Tibial artery (tissue), 4 donors: ENCODE measurements around the gene ISY1.

Experiments
- DNase-seq, 2 donors: peaks; one replicate each; pipeline ENCODE4 v3.0.0-alpha.2; 2019
- H3K27ac ChIP-seq, 2 donors: fragments of 200-600 bp; sonication (generic) in 1 of 2; 1 replicate in 1 of 2; 2 replicates in 1 of 2; pipeline ENCODE4 v1.5.1; 2018 to 2019; ENCODE audit warnings: mild to moderate bottlenecking in 1 of 2
- H3K27me3 ChIP-seq, 2 donors: fragments of 200-600 bp; sonication (generic) in 1 of 2; one replicate each; pipeline versions ENCODE4 v1.5.1 to v1.6.0; 2016 to 2019
- H3K36me3 ChIP-seq, 3 donors: fragments of 200-600 bp; sonication (generic) in 2 of 3; one replicate each; pipeline ENCODE4 v1.5.1; 2016 to 2019; ENCODE audit warnings: mild to moderate bottlenecking in 2 of 3
- H3K4me1 ChIP-seq, 4 donors: fragments of 200-600 bp; sonication (generic) in 2 of 4; 1 replicate in 3 of 4; 2 replicates in 1 of 4; pipeline ENCODE4 v1.5.1; 2016 to 2019
- H3K4me3 ChIP-seq, 2 donors: fragments of 200-600 bp; sonication (generic) in 1 of 2; 1 replicate in 1 of 2; 2 replicates in 1 of 2; pipeline ENCODE4 v1.5.1; 2018 to 2019; ENCODE audit warnings: mild to moderate bottlenecking in 2 of 2
- H3K9me3 ChIP-seq, 3 donors: fragments of 200-600 bp; sonication (generic) in 1 of 3; one replicate each; pipeline ENCODE4 v1.5.1; 2016 to 2019
- CTCF ChIP-seq, 2 experiments: fragments of 200-600 bp in 1 of 2; fragments of 450-650 bp in 1 of 2; IDR thresholded peaks; one replicate each; pipeline ENCODE4 v1.5.1; 2017 to 2019; ENCODE audit warnings: antibody characterized with exemption in 2 of 2, mild to moderate bottlenecking in 1 of 2, moderate library complexity in 1 of 2
- intact Hi-C: fragments of 100-400 bp; cut with DNase I; formaldehyde crosslinking; loops from one replicate; pipeline ENCODE4 v1.15.0; 2023; ENCODE audit warnings: low total_unique reads

ISY1 gene

DNA sequence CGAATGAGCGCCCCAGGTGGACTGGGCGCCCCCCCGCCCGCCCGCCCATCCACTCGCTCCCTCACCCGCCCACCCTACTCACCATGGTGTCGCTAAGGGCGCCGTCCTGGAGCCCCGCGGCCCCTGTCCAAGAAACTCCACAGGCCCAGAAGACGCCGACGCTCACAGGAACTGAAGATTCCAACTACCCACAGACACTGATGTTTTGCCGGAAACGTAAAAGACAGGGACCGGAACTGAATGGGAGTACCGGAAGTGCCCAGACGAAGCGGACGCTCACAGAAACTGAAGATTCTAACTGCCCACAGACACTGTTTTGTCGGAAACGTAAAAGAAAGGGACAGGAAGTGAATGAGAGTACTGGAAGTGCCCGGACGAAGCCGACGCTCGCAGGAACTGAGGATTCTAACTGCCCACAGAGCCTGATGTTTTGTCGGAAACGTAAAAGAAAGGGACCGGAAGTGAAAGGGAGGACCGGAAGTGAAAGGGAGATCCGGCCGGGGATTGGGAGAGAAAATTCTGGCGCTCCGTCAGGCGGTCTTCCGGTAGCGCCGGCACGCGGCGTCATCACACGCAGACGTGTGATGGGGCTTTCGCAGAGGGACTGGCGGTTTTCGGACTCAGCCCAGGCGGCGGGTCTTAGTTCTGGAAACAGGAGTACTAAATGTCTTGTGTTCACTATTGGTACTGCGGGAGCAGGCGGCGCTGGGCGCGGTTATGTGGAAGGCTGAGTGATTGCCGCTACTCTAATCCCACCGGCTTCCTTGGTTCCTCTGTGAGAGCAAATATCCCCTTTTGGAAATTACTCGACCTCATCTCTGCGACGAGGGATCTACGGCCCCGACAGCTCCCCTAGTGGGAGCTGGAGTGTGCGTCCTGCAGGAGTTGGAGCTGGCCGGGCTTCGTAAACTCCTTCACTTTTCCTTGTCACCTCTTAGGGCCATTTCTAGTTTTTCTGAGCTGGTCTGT lies at the start of gene ISY1:
Gene ISY1 (minus strand): TSS at position 173 of the 969 bp plus-strand sequence. CDS start 88 bp downstream, at position 85.
- Histone ChIP-seq H3K4me3 (peak within 1 kb of the TSS; percentile 71 to 95), H3K4me1 (peaks cover 0 to 31% (median 22%) of the 10 kb centered on the region in 4 donors), H3K9me3 (no peaks in the 10 kb centered on the region), H3K27ac (peak within 1 kb of the TSS; percentile 88 to 95), H3K27me3 (no peaks in the 10 kb centered on the region), H3K36me3 (peaks cover 25 to 42% (median 39%) of the 10 kb centered on the region in 3 donors)
- peak; percentile 68 to 74 for TF ChIP-seq CTCF (IDR thresholded peaks at IDR 0.05)
- intact Hi-C loops = no loop called here
- DNase-seq = peak; percentile 85 to 94

DNA sequence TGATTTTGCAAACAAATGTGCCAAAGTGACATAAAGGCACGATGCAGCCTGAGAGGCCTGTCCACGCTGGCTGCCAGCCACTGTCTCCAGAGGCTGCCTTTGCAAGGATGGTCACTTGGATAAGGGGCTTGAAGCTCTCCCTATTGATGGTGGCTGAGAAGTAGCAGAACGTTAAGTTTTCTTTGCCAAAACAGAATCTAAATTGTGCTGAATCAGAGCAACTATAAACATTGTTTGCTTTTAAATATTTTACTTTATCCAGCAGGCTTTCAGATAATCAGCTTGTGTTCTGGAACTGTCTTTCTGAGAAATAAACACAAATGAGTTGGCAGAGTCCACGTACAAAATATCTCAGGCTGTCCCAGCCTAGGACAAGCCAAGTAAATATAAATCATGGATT lies 46.6 kb upstream of the ISY1 start:
- TF ChIP-seq CTCF (IDR thresholded peaks at IDR 0.05) = no peak
- H3K4me1 ChIP-seq = peaks cover 0 to 12% (median 4%) of the 10 kb centered on the region in 4 donors
- H3K4me3 ChIP-seq = no peak overlapping the region
- no peaks in the 10 kb centered on the region for H3K9me3 ChIP-seq
- H3K36me3 ChIP-seq = no peaks in the 10 kb centered on the region
- H3K27ac ChIP-seq = no peak overlapping the region
- DNase-seq = no peak
- H3K27me3 ChIP-seq = no peaks in the 10 kb centered on the region
- intact Hi-C loops = no loop called here

GRCh38 chr3:129205109-129205832 lies 44.4 kb upstream of the ISY1 start:
- Histone ChIP-seq H3K36me3 (no peaks in the 10 kb centered on the region), H3K4me1 (no peaks in the 10 kb centered on the region), H3K27me3 (no peaks in the 10 kb centered on the region), H3K27ac (no peak overlapping the region), H3K9me3 (no peaks in the 10 kb centered on the region), H3K4me3 (no peak overlapping the region)
- intact Hi-C loops = no loop called here
- DNase-seq = no peak
- TF ChIP-seq CTCF (IDR thresholded peaks at IDR 0.05) = no peak

DNA sequence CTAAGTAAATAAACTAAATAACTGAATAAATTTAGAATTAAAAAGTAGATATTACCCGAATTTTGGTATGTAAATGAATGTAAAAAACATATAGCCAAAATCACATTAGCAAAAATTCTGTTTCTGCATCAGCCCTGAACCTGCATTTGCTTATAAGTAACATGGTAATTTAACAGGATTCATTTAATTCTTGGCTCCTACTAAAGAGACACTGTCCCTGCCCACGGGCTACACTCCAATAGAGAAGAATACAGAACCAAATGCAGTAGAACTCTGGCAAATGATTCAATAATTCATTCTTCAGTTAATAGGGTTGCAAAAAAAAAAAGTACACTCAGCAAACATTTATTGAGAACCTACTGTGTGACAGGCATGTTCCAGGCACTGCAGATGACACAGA lies 43.6 kb upstream of the ISY1 start:
- intact Hi-C loops = no loop called here
- no peak for TF ChIP-seq CTCF (IDR thresholded peaks at IDR 0.05)
- H3K9me3 ChIP-seq = no peaks in the 10 kb centered on the region
- H3K27me3 ChIP-seq = no peaks in the 10 kb centered on the region
- no peak overlapping the region for H3K4me3 ChIP-seq
- no peak for DNase-seq
- no peaks in the 10 kb centered on the region for H3K4me1 ChIP-seq
- H3K27ac ChIP-seq = no peak overlapping the region
- no peaks in the 10 kb centered on the region for H3K36me3 ChIP-seq

DNA sequence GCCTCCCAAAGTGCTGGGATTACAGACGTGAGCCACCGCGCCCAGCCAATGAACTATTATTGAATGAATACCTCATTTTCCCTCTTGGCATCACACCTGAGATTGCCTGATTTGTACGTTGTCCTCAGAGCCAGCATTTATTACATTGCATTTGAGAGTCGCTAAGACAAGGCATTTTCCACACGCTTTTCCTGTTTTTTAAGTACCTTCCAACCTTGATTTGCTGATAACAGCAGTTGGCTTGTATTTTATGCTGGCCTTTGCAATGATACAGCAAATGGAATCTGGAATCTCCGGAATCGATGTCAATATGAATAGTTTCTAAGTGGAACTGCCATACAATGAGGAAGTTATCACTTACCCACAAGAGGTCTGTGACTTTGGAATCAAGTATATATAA lies 38.5 kb upstream of the ISY1 start:
- H3K4me1 ChIP-seq = peaks cover 0 to 13% (median 7%) of the 10 kb centered on the region in 4 donors
- DNase-seq = no peak
- H3K4me3 ChIP-seq = no peak overlapping the region
- H3K27ac ChIP-seq = no peak overlapping the region
- intact Hi-C loops = no loop called here
- no peaks in the 10 kb centered on the region for H3K9me3 ChIP-seq
- no peaks in the 10 kb centered on the region for H3K36me3 ChIP-seq
- no peak for TF ChIP-seq CTCF (IDR thresholded peaks at IDR 0.05)
- H3K27me3 ChIP-seq = no peaks in the 10 kb centered on the region
